Measurements from ENCODE around the gene THUMPD3.

Gene THUMPD3

DNA sequence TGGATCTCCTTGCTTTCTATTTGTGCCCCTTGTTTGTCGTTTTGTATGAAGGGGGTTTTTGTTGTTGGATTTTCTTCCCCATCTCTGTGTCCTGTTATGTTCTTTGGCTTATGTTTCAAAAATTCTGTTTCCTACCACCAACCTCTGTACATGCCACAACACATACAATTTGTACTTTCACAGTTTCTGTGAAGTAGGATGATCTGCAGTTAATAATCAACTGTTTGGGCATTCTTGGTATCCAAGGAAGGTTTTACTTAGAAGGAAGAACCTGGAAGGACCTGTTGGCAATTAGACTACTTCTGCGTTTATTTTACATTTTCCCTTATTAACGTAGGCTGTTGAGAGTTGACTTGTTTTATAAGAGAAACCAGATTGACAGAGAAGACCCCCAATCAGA, 42.9 kb downstream of the THUMPD3 start:
- H3K27ac Mint-ChIP-seq = no peak overlapping the region
- H3K4me3 Mint-ChIP-seq = no peak overlapping the region
- peaks cover 61% of the 10 kb centered on the region for H3K36me3 Mint-ChIP-seq (ENCODE audit: low read depth)
- no peak for DNase-seq
- no peaks in the 10 kb centered on the region for H3K27me3 Mint-ChIP-seq (ENCODE audit: low read depth, poor library complexity)
- H3K9me3 Mint-ChIP-seq = peaks cover 54% of the 10 kb centered on the region
- TF ChIP-seq, protein P1, sequence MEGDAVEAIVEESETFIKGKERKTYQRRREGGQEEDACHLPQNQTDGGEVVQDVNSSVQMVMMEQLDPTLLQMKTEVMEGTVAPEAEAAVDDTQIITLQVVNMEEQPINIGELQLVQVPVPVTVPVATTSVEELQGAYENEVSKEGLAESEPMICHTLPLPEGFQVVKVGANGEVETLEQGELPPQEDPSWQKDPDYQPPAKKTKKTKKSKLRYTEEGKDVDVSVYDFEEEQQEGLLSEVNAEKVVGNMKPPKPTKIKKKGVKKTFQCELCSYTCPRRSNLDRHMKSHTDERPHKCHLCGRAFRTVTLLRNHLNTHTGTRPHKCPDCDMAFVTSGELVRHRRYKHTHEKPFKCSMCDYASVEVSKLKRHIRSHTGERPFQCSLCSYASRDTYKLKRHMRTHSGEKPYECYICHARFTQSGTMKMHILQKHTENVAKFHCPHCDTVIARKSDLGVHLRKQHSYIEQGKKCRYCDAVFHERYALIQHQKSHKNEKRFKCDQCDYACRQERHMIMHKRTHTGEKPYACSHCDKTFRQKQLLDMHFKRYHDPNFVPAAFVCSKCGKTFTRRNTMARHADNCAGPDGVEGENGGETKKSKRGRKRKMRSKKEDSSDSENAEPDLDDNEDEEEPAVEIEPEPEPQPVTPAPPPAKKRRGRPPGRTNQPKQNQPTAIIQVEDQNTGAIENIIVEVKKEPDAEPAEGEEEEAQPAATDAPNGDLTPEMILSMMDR (IDR thresholded peaks at IDR 0.05) = no peak
- peaks cover 48% of the 10 kb centered on the region for H3K4me1 Mint-ChIP-seq

DNA sequence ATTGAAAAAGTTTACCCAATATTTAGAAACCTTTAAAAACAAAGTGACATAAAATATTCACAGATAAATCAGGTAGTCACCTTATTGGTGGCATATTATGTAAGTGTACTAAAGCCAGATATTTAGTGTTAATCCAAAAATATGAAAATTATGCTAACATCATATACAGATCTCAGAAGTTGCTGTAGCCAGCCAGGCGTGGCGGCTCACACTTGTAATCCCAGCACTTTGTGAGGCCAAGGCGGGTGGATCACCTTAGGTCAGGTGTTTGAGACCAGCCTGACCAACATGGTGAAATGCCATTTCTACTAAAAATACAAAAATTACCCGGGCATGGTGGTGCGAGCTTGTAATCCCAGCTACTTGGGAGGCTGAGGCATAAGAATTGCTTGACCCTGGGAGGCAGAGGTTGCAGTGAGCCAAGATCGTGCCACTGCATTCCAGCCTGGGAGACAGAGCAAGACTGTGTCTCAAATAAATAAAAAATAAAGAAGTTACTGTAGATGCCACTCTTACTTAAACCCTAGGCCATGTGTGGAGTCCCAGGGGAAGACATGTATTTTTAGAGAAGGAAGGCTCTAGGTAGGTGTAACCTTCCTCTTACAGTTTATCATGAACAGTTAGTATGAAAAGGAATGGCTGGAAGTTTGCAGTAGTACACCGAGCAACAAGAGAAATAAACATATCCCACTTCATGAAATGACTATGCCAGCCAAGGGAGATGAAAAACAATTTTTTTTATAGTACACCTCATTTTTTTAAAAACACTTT, 44.2 kb downstream of the THUMPD3 start:
- H3K9me3 Mint-ChIP-seq = peaks cover 56% of the 10 kb centered on the region
- H3K36me3 Mint-ChIP-seq (ENCODE audit: low read depth) = peaks cover 64% of the 10 kb centered on the region
- H3K4me1 Mint-ChIP-seq = peaks cover 35% of the 10 kb centered on the region
- TF ChIP-seq, protein P1 (IDR thresholded peaks at IDR 0.05) = no peak
- no peak overlapping the region for H3K27ac Mint-ChIP-seq
- H3K4me3 Mint-ChIP-seq = no peak overlapping the region
- no peaks in the 10 kb centered on the region for H3K27me3 Mint-ChIP-seq (ENCODE audit: low read depth, poor library complexity)
- DNase-seq = no peak

DNA sequence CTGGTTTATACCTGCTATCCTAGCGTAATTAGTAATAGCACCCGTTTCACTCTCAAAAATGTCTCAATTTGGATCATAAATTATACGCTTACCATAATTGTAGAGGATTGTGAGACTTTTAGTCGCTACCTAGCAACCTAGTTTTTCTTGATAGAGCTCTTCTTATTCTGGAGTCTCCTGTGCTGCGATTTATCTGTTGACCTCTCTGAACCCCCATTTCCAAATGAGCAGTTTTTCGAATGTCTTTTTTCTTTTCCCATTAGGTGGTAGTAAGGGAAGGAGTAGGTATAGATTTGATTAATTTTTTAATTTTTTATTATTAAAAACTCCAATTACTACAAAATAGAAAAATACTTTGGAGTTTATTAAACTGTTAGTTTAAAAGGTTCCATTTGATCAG, 45.2 kb downstream of the THUMPD3 start:
- H3K27ac Mint-ChIP-seq = no peak overlapping the region
- TF ChIP-seq, protein P1 (IDR thresholded peaks at IDR 0.05) = no peak
- H3K27me3 Mint-ChIP-seq (ENCODE audit: low read depth, poor library complexity) = no peaks in the 10 kb centered on the region
- peaks cover 72% of the 10 kb centered on the region for H3K36me3 Mint-ChIP-seq (ENCODE audit: low read depth)
- H3K9me3 Mint-ChIP-seq = peaks cover 57% of the 10 kb centered on the region
- peaks cover 25% of the 10 kb centered on the region for H3K4me1 Mint-ChIP-seq
- DNase-seq = no peak
- H3K4me3 Mint-ChIP-seq = no peak overlapping the region

DNA sequence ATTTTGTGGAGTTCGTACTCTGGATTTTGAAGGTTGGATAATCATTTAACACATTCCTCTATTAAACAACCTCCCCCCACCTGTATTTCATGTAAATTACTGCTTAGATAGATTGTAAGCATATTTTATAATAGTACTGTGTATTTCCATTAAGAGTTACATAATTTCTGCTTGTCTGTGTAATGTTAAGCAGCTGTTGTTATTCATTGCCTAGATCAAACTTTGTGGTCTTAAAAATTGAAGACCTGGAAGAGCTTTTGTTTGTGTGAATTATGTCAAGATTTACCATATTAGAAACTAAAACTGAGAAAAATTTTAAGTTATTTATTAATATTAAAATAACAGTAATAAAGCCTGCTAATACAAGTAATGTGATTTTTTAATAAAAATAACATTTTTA, 45.7 kb downstream of the THUMPD3 start:
- no peak overlapping the region for H3K4me3 Mint-ChIP-seq
- peaks cover 57% of the 10 kb centered on the region for H3K9me3 Mint-ChIP-seq
- H3K27ac Mint-ChIP-seq = no peak overlapping the region
- H3K36me3 Mint-ChIP-seq (ENCODE audit: low read depth) = peaks cover 77% of the 10 kb centered on the region
- no peaks in the 10 kb centered on the region for H3K27me3 Mint-ChIP-seq (ENCODE audit: low read depth, poor library complexity)
- no peak for DNase-seq
- H3K4me1 Mint-ChIP-seq = peaks cover 20% of the 10 kb centered on the region
- TF ChIP-seq, protein P1 (IDR thresholded peaks at IDR 0.05) = no peak

DNA sequence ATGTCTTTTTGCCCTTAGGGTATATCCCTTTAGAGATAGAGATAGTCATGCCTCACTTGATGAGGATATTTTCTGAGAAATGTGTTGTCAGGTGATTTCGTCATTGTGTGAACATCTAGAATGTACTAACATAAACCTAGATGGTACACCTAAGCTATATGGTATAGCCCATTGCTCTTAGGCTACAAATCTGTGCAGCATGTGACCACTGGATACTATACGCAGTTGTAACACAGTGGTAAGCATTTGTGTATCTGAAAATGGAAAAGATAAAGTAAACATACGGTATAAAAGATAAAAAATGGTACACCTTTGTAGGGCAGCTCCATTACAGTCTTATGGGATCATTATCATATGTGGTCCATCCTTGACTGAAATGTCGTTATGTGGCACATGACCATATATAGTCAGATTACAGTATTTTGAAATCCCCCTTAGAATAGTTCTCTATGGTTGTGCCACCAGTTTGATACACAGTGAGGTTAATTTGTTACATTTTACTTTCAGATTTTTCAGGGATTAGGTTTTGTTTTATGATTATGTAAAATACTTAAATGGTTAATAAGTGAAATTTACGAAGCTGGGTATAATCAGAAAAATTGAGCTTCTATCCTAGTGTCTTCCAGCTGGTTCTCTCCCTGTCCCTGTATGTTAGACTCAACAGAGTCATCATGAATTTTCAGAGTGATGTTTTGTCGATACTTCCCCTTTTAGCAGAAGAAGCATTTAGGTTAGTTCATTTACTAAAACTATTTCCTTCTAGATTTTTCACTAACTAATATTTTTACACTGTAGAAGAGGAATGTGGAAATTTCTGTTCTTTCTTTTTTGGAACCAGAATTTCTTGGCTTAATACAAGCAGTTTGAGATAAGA, 47.4 kb downstream of the THUMPD3 start:
- Mint-ChIP-seq H3K27ac (no peak overlapping the region), H3K4me3 (no peak overlapping the region), H3K4me1 (peaks cover 5% of the 10 kb centered on the region), H3K36me3 (ENCODE audit: low read depth) (peaks cover 81% of the 10 kb centered on the region), H3K27me3 (ENCODE audit: low read depth, poor library complexity) (no peaks in the 10 kb centered on the region), H3K9me3 (peaks cover 57% of the 10 kb centered on the region)
- TF ChIP-seq, protein P1 (IDR thresholded peaks at IDR 0.05) = no peak
- DNase-seq = no peak
